Measurements from ENCODE around the gene TPI1.

GRCh38 chr12:6868211-6869048 lies 1.1 kb downstream of the TPI1 start:
- peak; percentile 20; the same call in 1 of the 2 replicates for TF ChIP-seq CTCF (conservative IDR thresholded peaks at IDR 0.05; ENCODE audit: low read depth, low read length)
- TF ChIP-seq EZH2 (IDR thresholded peaks at IDR 0.05; ENCODE audit: low read length, unreplicated experiment), result no peak
- no peak for TF ChIP-seq EZH2phosphoT487 (IDR thresholded peaks at IDR 0.05; ENCODE audit: borderline replicate concordance, low read length)
